GM10847 (cell line): Measurements from ENCODE around the gene ALDH4A1.

Source experiments
- POLR2A ChIP-seq: IDR thresholded peaks from 2 replicates; pipeline ENCODE4 v1.6.1; 2011; ENCODE audit not compliant: insufficient read length; ENCODE audit errors: extremely low read depth

The ALDH4A1 gene

DNA sequence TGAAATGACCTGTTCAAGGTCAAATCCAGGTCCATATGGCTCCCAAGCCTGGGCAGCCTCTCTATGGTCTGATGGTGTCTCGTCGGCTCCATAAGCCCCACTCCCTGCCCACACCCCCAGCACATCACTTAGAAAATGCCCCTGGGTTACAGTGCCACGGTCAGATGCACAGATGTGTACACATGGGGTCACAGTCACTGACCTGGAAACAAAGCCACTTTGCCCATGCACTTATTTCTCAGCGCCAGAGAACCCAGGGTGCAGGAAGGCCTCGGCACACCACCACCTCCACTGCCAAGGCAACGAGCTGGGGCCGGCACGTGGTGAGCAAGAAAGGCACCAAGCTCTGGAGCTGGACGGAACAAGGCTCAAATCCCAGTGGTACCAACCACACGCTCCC, 29.4 kb upstream of the ALDH4A1 start:
- no peak for TF ChIP-seq POLR2A

DNA sequence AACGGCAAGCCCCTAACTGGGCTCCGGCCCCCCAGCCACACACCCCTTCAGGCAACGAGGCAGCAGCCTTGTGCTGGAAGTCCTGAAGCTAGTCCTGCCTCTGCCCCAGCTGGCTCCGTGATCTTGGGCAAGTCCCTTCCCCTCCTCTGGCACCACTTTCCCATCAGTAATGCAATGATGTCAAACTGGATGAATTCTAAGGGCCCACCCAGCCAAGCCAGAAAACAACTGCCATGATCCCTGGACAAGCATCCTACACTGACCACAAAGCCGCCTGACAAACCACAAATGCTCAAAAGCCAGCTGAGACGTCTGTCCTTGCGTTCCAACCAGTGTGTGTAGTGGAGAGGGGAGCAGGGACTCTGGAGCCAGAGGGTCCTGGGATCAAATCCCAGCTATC, 27.3 kb upstream of the ALDH4A1 start:
- no peak for TF ChIP-seq POLR2A

DNA sequence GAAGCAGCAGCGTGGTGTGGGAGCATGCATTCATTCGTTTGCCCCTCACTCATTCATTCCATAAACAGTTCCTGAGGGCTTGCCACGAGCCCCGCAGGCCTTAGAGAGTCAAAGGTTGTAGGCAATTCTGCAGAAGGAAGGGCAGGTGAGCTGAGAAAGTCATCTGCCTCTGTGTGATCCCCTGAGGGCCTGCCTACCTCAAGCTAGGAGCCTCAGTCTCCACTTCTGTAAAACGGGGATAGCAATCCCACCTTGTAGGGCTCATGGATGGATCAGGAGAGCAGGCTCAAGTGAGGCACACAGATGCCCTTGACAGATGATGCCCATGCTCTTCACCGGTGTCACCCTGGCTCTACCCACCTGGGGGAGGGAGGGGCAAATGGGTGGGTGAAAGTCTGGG, 26.6 kb upstream of the ALDH4A1 start:
- TF ChIP-seq POLR2A = no peak

DNA sequence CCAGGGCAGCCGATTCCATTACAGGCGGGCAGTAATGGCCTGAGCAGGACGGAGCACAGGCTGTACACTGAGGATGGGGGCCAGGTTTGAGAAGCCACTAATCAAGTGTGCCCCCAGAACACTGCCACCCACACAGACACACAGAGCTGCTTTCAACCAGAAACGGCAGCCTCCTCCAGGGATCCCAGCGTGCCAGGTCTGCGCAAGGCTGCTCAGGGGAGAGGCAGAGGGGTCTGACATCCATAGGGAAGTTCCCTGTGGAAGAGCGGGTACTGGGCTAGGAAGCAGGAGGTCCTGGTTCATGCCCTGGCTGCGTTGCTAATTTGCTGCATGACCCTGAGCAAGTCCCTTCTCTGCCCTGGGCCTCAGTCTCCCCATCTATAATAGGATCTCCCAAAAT, 26.1 kb upstream of the ALDH4A1 start:
- TF ChIP-seq POLR2A = no peak

DNA sequence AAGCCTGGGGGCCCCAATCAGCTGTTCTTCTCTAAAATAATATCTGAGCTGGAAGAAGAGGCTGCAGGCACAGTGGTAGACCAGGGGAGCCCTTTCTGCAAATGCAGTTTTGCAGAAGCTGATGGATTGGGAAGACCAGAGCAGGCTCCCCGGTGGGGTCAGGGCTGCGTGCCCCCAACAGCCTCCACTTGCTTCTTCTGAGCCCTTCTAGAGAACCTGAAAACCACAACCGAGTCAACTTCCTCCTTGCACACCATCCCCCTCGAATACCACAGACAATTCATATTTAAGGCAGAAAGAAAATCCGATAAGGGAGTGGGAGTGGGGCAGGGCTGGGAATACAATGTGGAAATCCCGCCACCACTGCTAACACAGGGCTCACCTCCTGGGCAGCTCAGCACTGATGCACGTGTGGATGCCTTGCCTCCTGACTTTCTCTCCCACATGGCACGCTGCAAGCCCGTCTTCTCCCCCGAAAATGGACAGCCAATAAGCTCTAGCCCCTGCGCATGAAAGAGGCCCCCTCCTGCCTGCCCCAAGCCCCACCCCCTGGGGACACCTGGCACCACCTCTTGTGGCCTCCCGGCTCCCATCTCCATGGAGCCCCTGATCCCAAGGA, 25.4 kb upstream of the ALDH4A1 start:
- no peak for TF ChIP-seq POLR2A

DNA sequence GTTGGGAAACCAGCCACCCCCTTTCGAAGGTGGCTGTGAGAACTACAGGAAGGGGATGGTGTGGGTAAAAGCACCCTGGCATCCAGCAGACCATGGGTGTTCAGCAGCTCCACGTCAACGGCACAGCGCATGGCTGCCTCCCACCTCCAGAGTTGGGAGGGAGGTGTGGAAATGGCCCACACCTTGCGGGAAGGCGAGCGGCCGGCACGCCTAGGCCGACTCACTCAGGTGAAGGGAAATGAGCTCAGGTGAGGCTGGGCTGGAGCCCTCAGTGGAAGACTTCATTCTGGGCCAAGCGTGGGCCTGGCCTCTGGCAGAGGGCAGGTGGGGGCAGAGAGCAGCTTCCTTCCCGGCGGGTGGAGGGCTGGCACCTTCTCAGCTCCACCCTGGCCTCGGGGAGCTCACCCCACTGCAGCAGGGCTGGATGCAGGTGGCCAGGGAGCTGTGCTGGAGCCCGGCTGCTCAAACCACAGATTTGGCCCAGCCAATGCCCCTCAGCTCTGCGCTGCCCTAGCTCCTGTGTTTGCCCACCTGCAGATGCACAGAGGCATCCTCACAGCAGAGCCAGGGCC, 24.8 kb upstream of the ALDH4A1 start:
- TF ChIP-seq POLR2A = no peak

DNA sequence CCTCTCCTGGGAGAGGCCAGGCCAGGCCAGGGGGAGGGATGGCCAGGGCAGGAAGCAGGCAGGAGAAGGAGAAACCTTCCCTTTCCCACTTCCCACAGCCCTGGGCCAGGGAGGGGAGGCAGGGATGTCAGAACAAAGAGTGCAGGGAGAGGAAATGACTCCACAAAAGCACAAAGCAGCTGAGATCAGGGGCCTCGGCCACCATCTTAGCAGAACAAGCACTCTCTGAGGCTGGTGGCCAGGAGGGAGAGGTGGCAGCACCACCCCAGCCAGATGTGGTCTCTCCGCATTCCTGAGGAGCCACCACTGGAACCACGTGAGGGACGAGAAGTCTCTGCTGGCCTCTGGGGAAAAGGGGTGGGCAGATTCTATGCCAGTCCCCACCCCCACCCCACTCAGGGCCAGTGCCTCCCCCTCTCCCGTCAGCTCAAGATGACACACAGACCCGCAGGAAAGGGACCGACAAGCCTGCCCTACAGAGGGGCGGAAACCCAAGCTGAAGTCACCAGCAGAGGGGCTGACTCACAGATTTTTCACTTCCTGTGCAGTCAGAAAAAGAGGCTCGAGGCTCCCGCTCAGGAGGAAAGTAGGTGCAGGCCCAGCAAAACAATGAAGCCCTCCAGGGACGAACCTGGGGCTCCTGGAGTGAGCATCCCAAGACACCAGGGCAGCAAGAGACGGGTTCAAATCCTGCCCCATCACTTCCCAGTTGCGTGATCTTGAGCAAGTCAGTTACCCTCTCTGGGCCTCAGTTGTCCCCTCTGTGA, 24.1 kb upstream of the ALDH4A1 start:
- peak; percentile 27 for TF ChIP-seq POLR2A

DNA sequence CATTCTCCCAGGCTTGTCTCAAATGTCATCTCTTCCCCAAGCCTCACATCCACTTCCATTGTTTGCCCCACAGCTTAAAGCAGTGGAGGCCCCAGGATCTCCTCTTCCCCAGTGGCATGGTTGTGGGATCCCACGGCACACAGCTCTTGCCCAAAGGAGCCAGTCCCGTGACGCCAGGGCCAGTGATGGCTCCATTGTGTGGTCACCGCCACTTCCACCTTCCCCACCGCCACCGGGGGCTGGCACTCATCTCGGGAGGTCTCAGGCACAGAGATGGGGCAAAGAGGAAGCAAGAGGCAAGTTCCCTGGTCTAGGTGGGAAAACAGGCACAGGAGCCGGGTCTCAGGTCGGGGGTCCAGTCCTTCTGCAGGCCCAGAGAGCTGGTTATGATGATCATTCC, 22.9 kb upstream of the ALDH4A1 start:
- TF ChIP-seq POLR2A = no peak

DNA sequence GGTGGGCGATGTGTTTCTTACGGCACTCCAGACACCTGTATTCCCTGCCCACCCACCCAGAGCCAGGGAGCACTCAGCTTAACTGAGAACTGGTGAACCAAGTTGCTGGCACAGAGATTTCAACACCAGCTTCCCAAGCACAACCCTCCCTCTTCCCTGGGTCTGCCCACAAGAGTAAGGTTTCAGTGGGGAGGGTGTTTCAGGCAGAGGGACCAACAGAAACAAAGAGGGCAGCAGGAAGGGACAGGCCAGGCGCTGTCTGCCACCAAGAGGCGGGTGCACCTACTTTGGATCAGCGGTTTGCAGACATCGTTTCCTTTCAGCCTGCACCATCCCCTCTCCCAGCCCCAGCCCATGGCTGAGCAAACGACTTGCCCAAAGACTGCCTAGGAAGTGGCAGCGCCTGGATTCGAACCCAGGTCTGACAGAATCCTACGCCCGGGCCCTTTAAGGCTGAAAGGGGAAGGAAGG, 21.9 kb upstream of the ALDH4A1 start:
- no peak for TF ChIP-seq POLR2A

DNA sequence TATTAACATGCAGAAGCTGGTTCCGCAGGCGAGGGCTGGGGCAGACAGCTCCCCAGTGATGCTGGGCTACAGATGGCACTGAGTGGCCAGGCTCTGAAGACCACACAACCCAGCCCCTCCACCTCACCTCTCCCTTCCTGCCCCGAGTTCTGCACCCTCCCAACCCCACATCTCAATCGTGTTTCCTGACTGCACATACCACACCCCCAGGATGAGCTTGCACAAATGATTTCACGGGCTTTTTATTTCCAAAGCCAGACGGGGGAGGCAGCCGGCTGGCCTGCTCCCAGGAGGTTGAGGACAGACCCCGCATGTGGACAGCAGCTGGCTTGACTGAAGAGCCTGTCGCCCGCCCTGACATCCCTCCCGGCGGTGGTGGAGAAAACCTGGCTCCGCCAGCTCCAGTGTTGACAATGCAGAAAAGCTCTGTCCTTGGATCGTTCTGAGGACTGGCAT, 21.4 kb upstream of the ALDH4A1 start:
- no peak for TF ChIP-seq POLR2A

DNA sequence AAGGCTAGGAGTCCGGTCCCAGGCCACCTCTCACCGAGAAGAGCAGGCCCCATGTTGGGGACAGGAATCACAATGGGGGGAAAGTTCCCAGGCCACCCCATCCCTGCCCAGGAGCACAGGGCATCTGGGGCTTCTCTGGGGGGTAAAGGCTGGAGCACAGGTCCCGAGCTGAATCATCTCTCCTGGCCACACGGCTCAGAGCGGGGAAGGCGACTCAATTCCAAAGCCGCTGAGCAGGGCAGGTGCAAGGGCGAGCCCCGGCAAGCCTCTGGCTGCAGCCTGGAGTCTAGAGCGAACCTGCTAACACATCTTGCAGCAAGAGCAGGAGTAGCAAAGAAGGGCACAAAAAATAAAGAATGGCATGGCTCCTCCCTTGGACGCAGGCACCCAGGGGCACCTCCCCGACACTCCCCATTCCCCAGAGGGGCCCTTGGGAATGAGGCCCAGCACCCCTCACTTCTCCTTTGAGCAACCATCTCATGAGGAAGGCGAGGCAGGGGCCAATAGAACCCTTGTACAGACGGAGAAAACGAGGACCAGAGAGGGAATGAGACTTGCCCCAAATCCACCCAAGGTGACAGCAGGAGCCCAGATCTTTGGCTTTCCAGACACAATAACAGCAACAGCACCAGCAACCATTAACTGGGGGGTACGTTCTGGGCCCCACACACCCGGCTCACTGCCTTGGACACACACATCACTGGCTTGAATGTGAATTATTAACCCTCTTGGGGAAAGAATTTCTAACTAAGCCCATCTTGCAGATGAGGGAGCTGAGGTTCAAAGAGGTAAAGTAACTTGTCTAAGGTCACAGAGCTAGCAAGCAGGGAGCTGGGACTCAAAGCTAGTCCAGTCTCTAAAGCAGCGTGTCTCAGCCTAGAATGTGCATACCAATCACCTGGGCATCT, 20.7 kb upstream of the ALDH4A1 start:
- no peak for TF ChIP-seq POLR2A

DNA sequence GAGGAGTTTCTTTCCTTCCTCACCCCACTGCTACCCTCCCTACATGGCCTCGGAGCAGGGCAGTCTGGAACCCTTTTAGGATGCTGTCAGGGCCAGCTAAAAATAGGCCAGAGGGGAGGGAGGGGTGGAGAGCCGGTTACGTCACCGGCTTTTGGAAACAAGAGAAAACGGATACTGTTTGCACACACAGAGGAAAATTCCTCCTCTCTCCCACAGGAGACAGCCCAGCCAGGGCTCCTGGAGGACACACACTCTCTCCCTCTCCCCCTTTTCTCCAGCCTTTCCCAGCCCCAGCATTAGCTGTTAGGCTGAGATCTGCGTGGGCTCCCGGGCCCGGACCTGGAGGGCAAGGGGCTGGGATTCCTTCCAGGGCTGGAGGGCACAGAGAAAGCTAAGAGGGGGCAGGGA, 20.0 kb upstream of the ALDH4A1 start:
- TF ChIP-seq POLR2A = no peak

DNA sequence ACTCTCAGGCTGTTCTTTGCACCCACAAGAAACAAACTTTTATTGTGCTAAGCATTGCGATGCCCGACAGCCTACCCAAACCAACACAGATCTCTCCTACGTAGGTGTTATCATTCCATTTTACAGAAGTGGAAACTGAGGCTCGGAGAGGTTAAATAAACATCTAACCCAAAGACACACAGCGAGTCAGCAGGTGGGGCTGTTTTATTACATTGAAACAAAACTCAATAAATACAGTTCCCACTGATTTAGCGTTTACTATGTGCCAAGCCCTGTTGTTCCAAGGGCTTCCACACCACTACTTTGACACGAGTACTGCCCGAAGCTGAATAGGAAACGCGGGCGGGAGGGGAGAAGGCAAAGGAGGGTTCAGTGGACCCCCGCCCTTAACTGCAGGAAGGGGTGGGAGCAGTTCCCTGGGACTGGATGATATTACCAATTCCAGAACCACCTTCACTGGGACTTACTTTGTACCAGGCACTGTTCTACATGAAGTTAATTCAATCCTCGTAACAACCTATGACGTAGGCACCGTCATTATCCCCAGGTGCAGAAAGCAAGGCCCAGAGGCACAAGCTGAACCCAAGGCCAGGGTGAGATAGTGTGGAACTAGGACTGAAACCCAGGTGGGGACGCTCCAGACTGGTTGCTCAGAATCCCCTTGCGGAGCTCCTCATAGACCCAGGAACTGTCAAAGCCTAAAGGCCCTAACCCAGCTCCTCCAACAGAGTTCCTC, 19.3 kb upstream of the ALDH4A1 start:
- TF ChIP-seq POLR2A = no peak

DNA sequence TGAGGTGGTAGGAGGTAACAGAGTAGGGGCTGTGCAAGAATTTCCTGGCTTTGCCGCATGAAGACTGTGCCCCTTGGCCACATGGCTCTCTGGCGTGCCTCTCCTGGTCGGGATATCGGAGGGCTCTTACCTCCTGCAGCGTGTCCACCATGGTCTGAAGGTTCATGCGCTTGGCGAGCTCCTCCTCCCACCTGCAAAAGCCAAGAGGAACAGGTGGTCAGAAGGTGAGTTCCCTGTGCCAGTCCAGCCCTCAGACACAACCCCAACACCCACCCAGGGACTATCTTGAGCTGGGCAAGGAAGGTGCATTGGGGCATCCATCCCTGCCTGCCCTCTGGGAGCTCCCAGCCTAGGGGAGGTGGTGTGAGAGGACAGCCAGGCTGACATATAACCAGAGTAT, 18.6 kb upstream of the ALDH4A1 start:
- no peak for TF ChIP-seq POLR2A

DNA sequence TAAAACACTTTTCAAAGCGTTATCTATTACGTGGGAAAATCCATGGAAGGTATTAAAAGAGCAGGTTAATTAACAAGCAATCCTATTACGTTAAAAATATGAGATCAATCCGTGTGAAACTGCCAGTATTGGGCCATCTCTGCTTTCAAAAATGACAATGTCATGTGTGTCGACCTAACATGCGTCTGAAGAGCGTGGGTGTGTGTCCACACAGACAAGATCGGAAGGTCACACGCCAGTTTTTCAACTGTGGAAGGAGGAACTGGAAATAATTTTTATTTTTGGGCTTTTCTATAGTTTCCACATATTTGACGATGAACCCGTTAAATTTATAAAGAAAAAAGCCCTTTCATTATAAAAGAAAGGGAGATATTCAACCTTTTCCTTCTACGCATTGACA, 17.6 kb upstream of the ALDH4A1 start:
- TF ChIP-seq POLR2A = no peak
